ENCODE results near the gene MEIS2.

The MEIS2 gene

DNA sequence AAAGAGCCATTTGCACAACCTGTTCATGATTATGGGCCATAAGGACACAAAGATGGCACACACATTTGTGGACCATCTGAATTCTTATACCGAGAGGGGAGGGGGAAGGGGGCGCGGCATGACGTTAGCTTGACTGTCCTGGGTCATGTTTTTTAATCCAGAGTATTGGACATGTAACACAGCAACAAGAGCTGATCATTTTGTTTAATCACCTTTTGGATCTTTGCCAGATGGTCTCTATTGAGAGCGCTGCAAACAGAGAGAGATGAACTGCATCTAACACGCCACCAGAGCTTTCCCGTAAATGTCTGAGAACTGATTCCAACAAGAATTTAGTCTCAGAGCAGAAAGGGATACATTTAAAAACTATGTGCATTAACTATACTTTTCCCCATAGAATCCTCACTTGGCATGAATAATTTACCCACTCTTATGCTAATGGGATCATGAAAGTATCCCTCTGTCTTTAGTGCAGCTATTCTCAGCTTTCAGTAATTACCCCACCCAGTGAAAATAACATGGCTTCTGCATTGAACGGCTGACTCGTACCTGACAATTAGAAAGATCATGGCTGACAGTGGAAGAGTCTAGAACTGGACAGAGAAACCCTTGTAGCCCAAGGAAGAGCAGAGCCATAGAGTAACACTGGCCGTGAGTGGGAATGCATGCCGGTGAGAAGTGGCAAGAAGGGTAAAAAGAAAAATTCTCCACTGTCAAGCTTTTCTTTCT is 22.6 kb downstream of the MEIS2 start:
- DNase-seq (ENCODE audit: low read depth in 3 of 3) = no peak

DNA sequence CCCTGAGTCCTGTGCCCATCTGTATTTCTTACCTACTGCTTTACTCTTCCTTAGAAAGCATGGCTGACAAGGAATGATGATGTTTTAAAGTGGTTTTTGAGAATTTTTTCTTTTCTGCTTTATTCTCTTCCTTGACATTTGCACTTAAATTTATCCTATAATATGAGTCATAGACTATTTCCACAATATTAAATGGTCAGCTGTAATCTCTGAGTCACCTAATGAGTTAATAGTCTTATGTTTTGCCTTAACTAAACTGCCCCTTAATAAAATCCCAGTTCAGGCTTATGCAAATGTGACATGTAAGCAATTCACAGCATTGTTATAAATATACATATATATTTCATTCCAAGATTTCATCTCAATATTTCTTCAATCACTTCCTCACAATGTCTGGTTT is 23.8 kb downstream of the MEIS2 start:
- no peak for DNase-seq (ENCODE audit: low read depth in 3 of 3)

- no peak for DNase-seq (ENCODE audit: low read depth in 3 of 3)
Measured at GRCh38 chr15:37075777-37076176, 24.6 kb downstream of the MEIS2 start.

- no peak for DNase-seq (ENCODE audit: low read depth in 3 of 3)
Measured at GRCh38 chr15:37072181-37072580, 28.2 kb downstream of the MEIS2 start.

- no peak for DNase-seq (ENCODE audit: low read depth in 3 of 3)
Measured at GRCh38 chr15:37071134-37071533, 29.2 kb downstream of the MEIS2 start.

DNA sequence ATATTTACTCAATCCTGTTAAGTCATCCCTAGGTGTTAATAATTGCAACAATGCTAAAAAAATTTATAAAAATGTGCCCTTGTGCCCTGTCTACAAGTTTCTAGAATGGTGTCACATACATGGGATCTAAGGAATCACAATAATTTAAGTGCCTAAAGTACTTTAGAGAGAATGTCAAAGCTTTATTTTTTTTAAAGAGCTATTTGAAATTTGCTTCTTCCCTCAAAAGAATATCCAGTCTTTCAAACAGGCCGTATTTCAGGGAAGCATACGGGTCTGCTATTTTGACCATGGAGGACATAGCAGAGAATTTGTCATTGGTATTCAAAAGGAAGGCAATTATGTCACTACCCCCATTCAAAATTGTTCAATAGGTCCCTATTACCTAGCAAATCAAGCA is 29.7 kb downstream of the MEIS2 start:
- no peak for DNase-seq (ENCODE audit: low read depth in 3 of 3)

DNA sequence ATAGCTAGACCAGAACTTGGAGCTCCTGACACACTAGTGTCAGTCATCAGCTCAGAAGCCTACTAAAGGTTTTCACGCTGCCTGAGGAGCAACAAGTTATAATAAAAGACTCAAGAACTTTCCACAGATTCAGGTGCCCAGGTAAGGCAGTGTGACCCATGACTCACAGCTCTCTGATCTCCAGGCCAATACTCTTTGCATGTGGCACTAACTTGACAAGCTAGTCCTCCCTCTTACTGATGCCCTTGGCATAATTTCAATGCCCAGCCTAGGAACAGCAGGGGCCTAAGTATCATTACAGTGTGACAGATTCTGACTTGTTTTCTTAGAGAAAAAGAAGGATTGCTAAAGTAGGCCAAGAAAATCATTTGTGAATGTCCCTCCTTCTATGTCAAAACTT is 38.4 kb downstream of the MEIS2 start:
- no peak for DNase-seq (ENCODE audit: low read depth in 3 of 3)

DNA sequence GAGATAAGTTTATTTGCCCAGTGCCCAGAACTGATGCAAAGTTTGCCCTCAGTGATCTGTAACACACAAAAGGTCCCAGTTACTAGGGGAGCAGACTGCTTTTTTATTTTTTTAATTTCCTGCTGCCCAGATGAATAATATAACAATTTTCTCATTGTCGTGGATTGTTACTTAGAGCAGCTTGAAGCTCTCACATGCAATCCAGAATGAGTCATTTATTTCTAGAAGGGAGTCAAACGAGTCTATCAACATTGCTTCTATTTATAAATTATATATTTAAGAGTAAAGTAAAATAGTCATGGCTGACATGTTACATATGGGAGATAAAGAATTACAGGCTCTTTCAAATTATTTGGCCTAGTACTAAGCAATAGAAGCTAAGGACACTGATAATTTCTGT is 41.3 kb downstream of the MEIS2 start:
- DNase-seq (ENCODE audit: low read depth in 3 of 3) = no peak

DNA sequence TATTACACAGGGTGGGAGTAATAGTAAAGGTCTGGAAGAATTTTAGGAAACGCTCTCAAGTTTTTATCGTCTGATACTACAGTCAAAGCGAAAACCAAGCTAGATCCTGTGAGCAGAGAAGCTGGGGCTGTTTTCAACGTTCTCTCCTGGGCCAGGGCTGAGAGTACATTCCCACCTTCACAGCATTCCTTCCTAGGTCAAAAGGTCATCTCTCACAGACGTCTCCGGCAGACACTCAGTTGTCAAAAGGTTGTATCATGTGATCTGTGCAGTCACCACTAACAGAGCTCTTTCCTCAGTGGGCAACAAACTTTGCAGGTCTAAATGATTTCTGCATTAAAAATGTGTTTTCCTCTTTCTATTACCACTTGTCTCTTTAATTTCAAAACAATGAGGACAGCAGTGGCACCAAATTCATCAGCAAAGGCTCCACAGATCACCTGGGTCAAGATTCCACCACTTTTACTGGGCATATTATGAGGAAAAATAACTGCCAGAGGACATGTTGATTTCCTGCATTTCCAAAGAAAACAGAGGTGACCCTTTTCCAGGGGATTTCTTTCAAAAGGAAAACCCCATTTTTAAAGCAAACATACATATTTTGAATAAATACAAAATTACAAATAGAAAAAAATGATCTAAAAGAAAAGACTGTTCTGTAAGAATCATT is 41.9 kb downstream of the MEIS2 start:
- DNase-seq (ENCODE audit: low read depth in 3 of 3) = no peak

GRCh38 chr15:37057831-37058230 is 42.5 kb downstream of the MEIS2 start:
- DNase-seq (ENCODE audit: low read depth in 3 of 3) = no peak

DNA sequence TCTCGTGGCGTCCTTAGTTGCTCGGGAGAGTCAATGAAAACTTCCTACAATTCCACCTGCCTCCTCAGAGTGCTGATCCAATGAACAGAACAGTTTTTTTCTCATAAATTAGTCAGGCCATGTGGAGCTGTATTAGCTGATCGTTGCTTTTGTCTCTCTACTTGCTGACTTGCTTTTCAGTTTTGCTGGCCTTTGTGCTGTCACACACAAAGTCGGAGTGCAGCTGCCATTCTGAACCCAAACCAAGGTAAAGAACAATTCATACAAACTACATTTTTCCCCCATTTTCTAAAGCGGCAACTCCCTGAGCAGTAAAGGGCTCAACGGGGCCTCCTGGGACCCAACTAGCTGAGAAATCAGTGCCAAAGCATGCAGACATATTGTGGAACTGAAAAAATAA is 43.1 kb downstream of the MEIS2 start:
- no peak for DNase-seq (ENCODE audit: low read depth in 3 of 3)

DNA sequence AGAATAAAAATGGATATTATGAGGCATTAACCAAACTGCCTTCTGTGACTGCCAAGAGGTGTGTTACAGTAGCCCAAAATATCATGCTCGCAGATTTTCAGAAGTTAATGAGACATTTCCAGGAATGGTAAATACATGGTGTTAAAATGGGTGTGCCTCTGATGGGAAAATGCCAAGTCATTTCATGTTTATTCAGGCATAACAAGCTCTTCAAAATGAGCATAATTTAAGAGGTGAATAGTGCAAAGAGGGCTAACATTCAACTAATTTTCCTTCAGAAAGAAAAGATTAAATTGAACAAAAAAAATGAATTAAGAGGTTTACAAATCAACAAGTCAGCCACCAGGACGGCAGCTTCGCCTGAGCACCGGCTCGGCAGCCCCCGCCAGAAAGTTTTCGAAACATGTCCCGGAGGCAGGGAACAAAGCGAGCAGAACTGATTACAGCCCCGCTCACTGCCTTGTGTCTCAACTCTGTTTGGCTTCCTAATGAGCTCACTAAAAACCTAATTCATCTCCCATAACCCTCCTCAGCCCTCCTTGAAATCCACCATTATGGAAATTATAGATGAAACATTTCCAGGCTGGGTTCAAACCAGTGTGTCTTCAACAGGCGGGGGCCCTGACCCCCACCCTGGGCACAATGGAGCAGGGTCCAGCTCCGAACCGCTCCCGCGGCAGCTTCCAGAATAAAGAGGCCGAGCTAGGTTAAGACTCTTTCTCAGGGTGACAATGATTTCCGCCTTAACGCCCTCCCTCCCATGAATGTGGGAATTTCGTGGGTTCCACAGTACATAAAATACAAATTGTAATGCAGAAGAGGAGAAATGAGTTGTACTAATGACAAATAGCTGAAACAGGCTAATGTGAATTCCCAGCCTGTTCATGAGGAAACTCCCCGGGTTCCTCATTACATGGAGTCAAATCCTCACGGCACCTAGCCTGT is 43.9 kb downstream of the MEIS2 start:
- no peak for DNase-seq (ENCODE audit: low read depth in 3 of 3)

DNA sequence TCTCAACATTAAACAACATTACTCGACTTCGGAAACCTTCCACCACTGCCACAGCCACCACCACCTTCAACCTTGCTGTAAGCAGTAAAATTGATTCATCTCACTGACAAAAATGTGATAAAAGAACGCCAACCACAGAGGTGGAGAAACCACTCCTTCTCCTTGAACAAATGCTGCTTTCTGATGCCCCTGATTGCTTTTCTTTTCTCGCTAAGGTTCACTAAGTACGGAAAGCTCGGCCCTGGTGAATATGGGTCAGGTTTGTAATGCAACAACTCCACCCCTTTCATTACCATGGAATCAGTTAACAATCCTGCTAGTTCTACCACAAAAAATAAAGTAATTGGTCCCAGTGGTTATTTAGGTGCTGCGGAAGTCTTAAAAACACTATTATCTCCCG is 44.9 kb downstream of the MEIS2 start:
- DNase-seq (ENCODE audit: low read depth in 3 of 3) = no peak

DNA sequence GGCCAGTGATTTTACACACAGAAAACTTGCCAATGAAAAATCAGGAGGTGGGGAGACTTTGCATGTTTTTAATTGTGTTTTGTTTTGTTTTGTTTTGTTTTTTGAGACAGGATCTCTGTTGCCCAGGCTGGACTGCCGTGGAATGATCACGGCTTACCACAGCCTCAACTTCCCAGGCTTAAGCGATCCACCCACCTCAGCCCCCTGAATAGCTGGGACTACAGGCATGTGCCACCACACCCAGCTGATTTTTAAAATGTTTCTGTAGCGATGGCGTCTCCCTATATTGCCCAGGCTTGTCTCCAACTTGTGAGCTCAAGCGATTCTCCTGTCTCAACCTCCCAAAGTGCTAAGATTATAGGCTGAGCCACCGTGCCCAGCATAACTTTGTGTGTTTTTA is 46.0 kb downstream of the MEIS2 start:
- DNase-seq (ENCODE audit: low read depth in 3 of 3) = no peak

DNA sequence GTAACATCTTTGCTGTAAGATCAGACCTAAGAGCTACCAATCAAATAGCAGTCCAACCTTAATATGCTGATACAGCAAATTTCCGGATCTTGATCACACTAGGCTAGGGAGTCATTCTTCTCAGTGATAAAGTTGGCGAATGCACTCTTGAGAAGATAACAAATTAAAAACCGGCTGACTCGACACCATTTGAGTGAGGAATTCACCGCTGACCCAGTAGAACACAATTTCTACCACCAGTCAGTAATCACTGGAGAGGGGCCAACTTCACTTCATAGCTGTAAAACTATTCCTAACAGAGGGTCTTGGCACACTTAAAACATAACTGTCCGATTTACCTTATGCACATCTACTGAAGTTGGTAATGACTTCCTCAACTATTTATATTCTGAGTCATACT is 47.2 kb downstream of the MEIS2 start:
- DNase-seq (ENCODE audit: low read depth in 3 of 3) = no peak

- DNase-seq (ENCODE audit: low read depth in 3 of 3) = no peak
Measured at GRCh38 chr15:37050345-37050744, 50.0 kb downstream of the MEIS2 start.

DNA sequence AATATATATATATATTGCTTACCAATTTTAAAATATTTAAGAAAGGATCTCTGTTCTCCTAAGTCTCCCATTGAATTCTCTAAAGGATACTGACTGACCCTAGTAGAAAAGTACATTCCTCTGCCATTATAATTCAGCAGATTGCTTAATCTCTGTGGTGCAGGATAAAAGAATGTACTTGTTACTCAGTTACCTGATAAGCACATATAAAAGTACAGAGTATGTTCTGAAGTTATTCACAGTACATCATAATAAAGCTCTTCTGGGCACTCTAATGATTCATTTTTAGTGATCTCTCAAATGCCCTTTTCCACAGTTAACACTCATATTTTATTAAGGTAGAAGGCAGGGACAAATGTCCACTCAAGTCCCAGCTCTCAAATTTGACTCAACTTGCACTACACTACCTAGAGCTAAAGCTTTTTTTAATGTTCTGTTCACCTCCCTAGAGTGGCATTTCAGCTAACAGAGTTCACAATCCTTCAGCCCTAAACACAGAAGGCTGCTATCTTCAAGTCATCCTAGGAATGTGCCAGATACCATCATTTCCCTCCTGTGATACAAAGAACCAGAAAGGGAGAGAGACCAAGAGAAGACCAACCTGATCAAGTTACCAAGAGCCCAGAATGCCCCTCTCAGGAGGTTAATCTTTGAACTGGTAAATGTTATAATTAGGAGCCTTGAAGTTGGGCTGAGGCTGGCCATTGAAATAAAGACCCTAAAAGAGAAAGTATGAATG is 53.3 kb downstream of the MEIS2 start:
- no peak for DNase-seq (ENCODE audit: low read depth in 3 of 3)

- no peak for DNase-seq (ENCODE audit: low read depth in 3 of 3)
Measured at GRCh38 chr15:37045859-37046740, 54.2 kb downstream of the MEIS2 start.

- DNase-seq (ENCODE audit: low read depth in 3 of 3) = no peak
Measured at GRCh38 chr15:37044915-37045648, 55.3 kb downstream of the MEIS2 start.

DNA sequence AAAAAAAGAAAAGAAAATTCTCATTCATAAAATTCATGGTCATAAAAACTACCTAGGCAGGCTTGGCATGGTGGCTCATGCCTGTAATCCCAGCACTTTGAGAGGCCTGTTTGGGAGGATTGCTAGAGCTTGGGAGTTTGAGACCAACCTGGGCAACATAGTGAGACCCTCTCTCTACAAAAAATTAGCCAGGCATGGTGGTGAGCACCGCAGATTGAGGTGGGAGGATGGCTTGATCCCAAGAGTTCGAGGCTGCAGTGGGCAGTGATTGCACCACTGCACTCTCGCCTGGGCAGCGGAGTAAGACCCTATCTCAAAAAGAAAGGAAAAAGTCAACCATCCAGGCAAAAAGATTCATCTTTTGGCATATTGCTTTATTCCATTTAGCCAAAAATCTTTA is 58.5 kb downstream of the MEIS2 start:
- DNase-seq (ENCODE audit: low read depth in 3 of 3) = no peak
